GM18505 (cell line): ENCODE results near the gene HSBP1L1.
A peak's percentile ranks its signal among the peaks of the same experiment; 100 is the strongest.
"Not testable (repeated sequence)": the region's sequence is repeated elsewhere in the genome, so short reads cannot be mapped to it uniquely, and the experiment has no call there.

Source experiments
- ATAC-seq: cut with Tn5 transposase; IDR thresholded peaks from one replicate; pipeline ENCODE4 v1.9.1; 2021; ENCODE audit not compliant: unreplicated experiment
- POLR2A ChIP-seq: IDR thresholded peaks from 4 replicates; pipeline ENCODE4 v1.6.1; 2011; ENCODE audit warnings: borderline replicate concordance; ENCODE audit not compliant: insufficient read depth, insufficient read length; ENCODE audit errors: extremely low read depth

Gene HSBP1L1

GRCh38 chr18:79985172-79985571 lies 20.7 kb downstream of the HSBP1L1 start:
- no peak for TF ChIP-seq POLR2A
- no peak for ATAC-seq

GRCh38 chr18:79986726-79987125 lies 22.3 kb downstream of the HSBP1L1 start:
- TF ChIP-seq POLR2A: no peak

GRCh38 chr18:79987566-79987965 lies 23.1 kb downstream of the HSBP1L1 start:
- ATAC-seq: no peak
- TF ChIP-seq POLR2A: no peak

More at GRCh38 chr18:79986726-79987125, 22.3 kb downstream of the HSBP1L1 start:
- ATAC-seq: no peak

- ATAC-seq: peak; percentile 69
- no peak for TF ChIP-seq POLR2A
Observed at GRCh38 chr18:79988071-79988450, 23.6 kb downstream of the HSBP1L1 start.

- peak; percentile 95 for TF ChIP-seq POLR2A
- peak; percentile 95 for ATAC-seq
Observed at GRCh38 chr18:79988451-79989194, 24.2 kb downstream of the HSBP1L1 start, which contains the start of gene TXNL4A. TSS of gene TXNL4A (minus strand) at chr18:79988563. CDS start at chr18:79988392, 171 bp downstream.

GRCh38 chr18:79989195-79989497 lies 24.7 kb downstream of the HSBP1L1 start:
- TF ChIP-seq POLR2A: no peak
- ATAC-seq: no peak

GRCh38 chr18:79991494-79991893 lies 27.1 kb downstream of the HSBP1L1 start:
- no peak for ATAC-seq

GRCh38 chr18:79999701-80000100 lies 35.3 kb downstream of the HSBP1L1 start:
- not testable (repeated sequence) for ATAC-seq

More at GRCh38 chr18:79991494-79991893, 27.1 kb downstream of the HSBP1L1 start:
- TF ChIP-seq POLR2A: no peak

GRCh38 chr18:80000877-80001276 lies 36.4 kb downstream of the HSBP1L1 start:
- TF ChIP-seq POLR2A: no peak
- no peak for ATAC-seq

- no peak for TF ChIP-seq POLR2A
- no peak for ATAC-seq
Observed at GRCh38 chr18:80002468-80002867, 38.0 kb downstream of the HSBP1L1 start.

- ATAC-seq: no peak
- no peak for TF ChIP-seq POLR2A
Observed at GRCh38 chr18:80004600-80005342, 40.3 kb downstream of the HSBP1L1 start.

GRCh38 chr18:80006724-80007123 lies 42.3 kb downstream of the HSBP1L1 start:
- ATAC-seq: no peak
- TF ChIP-seq POLR2A: no peak

GRCh38 chr18:80009661-80010550 lies 45.5 kb downstream of the HSBP1L1 start:
- no peak for ATAC-seq
- no peak for TF ChIP-seq POLR2A
